Neutrophil (primary cell): ENCODE results near the gene S100A13.

ENCODE experiments used
- H3K27ac ChIP-seq: fragments of 200-600 bp; sonication (generic); 2 replicates; pipeline ENCODE4 v1.5.1; 2016; ENCODE audit warnings: mild to moderate bottlenecking, moderate library complexity
- H3K27me3 ChIP-seq: fragments of 200-600 bp; sonication (generic); 2 replicates; pipeline ENCODE4 v1.6.0; 2016; ENCODE audit warnings: mild to moderate bottlenecking
- H3K36me3 ChIP-seq: fragments of 200-600 bp; sonication (generic); 2 replicates; pipeline ENCODE4 v1.5.1; 2017
- H3K4me1 ChIP-seq, 2 experiments: fragments of 200-600 bp in 1 of 2; sonication (generic) in 1 of 2; 1 replicate in 1 of 2; 2 replicates in 1 of 2; pipeline versions ENCODE4 v1.5.1 to v1.6.1; 2013 to 2016; ENCODE audit warnings: low read depth in 1 of 2, low read length in 1 of 2, mild to moderate bottlenecking in 1 of 2, moderate library complexity in 1 of 2; ENCODE audit not compliant: control insufficient read depth in 1 of 2, insufficient read depth in 1 of 2
- H3K4me3 ChIP-seq, 2 experiments: fragments of 200-600 bp in 1 of 2; sonication (generic) in 1 of 2; 1 replicate in 1 of 2; 2 replicates in 1 of 2; pipeline ENCODE4 v1.5.1; 2013 to 2016; ENCODE audit warnings: low read depth in 1 of 2, low read length in 1 of 2, mild to moderate bottlenecking in 1 of 2, moderate library complexity in 1 of 2
- H3K9me3 ChIP-seq: fragments of 200-600 bp; sonication (generic); 2 replicates; pipeline ENCODE4 v1.5.1; 2016
- TF ChIP-seq, protein P1 (sequence below): fragments of 200-600 bp; sonication (generic); IDR thresholded peaks from 2 replicates; pipeline ENCODE4 v1.5.1; 2016; ENCODE audit warnings: antibody characterized with exemption

S100A13 gene

DNA sequence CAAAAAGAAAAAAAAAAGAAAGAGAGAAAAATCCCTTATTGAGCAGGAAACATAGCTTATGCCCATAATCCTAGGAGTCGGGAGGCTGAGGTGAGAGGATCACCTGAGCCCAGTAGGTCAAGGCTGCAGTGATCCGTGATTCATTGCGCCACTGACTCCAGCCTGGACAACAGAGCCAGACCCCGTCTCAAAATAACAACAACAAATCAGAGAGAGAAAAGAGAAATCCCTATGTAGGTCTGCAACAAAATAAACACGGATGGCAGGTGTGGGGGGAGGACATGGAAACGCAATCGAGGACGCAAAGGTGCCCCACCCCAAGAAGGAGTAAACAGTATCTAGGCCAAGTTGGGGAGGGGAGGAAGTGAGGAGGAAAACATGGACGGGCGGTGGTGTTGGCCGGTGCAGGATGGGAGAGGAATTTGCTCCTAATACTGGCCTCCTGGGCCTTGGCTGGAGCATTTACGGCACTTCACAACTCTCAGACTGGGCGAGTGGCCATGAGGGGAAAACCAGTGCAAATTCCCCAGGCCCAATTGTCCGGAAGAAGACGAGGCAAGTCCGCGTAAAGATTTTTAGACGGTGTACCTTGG is 6.0 kb upstream of the S100A13 start:
- Histone ChIP-seq H3K27ac (peak overlapping the region; percentile 100), H3K9me3 (no peaks in the 10 kb centered on the region), H3K4me1 (peaks cover 9 to 17% of the 10 kb centered on the region in 2 experiments), H3K36me3 (peaks cover 22% of the 10 kb centered on the region), H3K4me3 (peak overlapping the region; percentile 97 to 98), H3K27me3 (peaks cover 4% of the 10 kb centered on the region)
- TF ChIP-seq, protein P1, sequence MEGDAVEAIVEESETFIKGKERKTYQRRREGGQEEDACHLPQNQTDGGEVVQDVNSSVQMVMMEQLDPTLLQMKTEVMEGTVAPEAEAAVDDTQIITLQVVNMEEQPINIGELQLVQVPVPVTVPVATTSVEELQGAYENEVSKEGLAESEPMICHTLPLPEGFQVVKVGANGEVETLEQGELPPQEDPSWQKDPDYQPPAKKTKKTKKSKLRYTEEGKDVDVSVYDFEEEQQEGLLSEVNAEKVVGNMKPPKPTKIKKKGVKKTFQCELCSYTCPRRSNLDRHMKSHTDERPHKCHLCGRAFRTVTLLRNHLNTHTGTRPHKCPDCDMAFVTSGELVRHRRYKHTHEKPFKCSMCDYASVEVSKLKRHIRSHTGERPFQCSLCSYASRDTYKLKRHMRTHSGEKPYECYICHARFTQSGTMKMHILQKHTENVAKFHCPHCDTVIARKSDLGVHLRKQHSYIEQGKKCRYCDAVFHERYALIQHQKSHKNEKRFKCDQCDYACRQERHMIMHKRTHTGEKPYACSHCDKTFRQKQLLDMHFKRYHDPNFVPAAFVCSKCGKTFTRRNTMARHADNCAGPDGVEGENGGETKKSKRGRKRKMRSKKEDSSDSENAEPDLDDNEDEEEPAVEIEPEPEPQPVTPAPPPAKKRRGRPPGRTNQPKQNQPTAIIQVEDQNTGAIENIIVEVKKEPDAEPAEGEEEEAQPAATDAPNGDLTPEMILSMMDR = no peak

DNA sequence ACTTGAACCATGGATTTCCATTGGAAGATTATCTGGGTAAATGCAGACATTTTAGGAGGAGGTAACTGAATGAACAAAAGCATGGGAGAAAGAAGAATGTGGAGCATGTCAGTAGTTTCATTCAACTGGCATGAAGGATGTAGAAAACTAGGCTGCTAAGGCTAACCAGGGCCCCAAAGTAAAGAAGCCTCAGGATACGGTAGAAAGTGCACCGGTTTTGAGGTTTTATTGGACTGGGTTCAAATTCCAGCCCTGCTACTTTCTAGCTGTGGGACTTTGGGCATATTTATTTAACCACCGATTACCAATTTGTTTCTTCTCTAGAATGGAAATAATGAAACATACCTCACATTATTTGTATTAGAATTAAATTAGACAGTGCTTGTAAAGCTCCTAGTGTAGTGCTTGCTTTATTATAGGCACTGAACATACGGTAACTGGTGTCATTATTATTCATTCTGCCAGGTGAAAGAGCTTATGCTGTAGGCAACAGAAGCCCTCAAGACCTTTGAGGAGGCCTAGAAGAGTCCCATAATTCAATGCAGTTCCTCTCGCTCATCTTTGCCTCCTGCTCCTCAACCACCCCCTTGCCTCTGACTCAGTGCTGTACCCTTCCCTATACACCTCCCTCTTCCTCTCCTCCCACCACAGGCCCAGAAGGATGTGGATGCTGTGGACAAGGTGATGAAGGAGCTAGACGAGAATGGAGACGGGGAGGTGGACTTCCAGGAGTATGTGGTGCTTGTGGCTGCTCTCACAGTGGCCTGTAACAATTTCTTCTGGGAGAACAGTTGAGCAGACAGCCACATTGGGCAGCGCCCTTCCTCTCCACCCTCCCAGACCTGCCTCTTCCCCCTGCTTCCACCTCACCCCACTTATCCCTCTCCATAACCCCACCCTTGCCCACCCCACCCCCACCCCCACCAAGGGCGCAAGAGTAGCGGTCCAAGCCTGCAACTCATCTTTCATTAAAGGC is 4.0 kb upstream of the S100A13 start:
- Histone ChIP-seq H3K27me3 (peaks cover 23% of the 10 kb centered on the region), H3K36me3 (peaks cover 3% of the 10 kb centered on the region), H3K27ac (no peak overlapping the region), H3K4me1 (peaks cover 9 to 17% of the 10 kb centered on the region in 2 experiments), H3K9me3 (no peaks in the 10 kb centered on the region), H3K4me3 (no peak overlapping the region)
- TF ChIP-seq, protein P1 = no peak

- H3K4me1 ChIP-seq = peaks cover 9 to 17% of the 10 kb centered on the region in 2 experiments
- peaks cover 27% of the 10 kb centered on the region for H3K27me3 ChIP-seq
- no peak overlapping the region for H3K4me3 ChIP-seq
- TF ChIP-seq, protein P1 = no peak
- no peak overlapping the region for H3K27ac ChIP-seq
- no peaks in the 10 kb centered on the region for H3K36me3 ChIP-seq
- H3K9me3 ChIP-seq = no peaks in the 10 kb centered on the region
These were observed 3.1 kb upstream of the S100A13 start for GRCh38 chr1:153630384-153630783.

DNA sequence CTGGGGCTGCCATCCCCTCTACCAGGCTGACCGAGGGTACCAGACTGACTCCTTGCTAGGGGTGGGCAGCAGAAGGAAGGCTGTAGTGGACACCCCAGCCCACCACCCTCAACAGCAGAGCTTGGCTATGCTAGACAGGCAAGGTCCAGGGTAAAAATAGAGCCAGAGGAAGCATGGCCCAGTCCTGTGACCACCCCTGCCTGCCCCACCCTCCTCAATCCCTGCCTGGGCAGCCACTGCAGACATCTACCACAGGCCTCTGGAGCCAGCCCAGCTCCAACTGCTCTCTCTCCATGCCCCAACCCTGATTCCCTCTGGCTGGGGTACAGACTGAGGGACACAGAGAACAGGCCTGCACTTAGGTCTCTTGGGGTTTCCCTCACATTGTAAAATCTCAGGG is 2.7 kb upstream of the S100A13 start:
- Histone ChIP-seq H3K27me3 (peaks cover 27% of the 10 kb centered on the region), H3K27ac (no peak overlapping the region), H3K4me1 (peaks cover 7 to 13% of the 10 kb centered on the region in 2 experiments), H3K36me3 (no peaks in the 10 kb centered on the region), H3K4me3 (no peak overlapping the region), H3K9me3 (no peaks in the 10 kb centered on the region)
- TF ChIP-seq, protein P1 = no peak

DNA sequence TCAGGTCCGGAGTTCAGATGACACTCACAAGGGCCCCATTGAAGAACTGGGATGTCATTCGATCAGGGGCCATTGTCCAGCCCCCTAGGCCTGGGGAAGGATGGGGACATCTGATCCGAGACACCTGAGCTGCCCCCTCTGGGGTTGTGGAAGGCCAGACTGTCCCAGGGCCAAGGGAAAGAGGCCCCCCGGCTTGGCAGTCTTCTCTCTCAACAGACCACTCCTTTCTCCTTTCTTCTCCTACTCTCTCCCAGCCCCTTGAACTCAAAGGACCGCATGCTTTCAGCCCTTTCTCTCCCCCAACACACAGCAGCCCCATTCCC is 2.0 kb upstream of the S100A13 start:
- TF ChIP-seq, protein P1 = no peak
- H3K27me3 ChIP-seq = peaks cover 27% of the 10 kb centered on the region
- H3K36me3 ChIP-seq = no peaks in the 10 kb centered on the region
- H3K27ac ChIP-seq = no peak overlapping the region
- H3K9me3 ChIP-seq = no peaks in the 10 kb centered on the region
- H3K4me3 ChIP-seq = no peak overlapping the region
- H3K4me1 ChIP-seq = peaks cover under 1 to 8% of the 10 kb centered on the region in 2 experiments
